Activated B cell treated with CpG ODN at 0.5 μM for 24 hours (primary cell): ENCODE data around the gene DIRAS1. TPM values are rescaled to one million over a fixed set of nuclear protein-coding genes. Genes with fewer than 3 reads are reported as not detected.

Source experiments
- ATAC-seq: fragments of 200-7000 bp; cut with Tn5 transposase; one replicate; pipeline ENCODE4 v1.10.0; 2021; ENCODE audit warnings: low read depth, mild to moderate bottlenecking, moderate library complexity
- CTCF ChIA-PET: fragments of 350-600 bp; sonication (Branson Sonifier 250); formaldehyde crosslinking; loops from one replicate; lab custom pipeline; 2021; ENCODE audit warnings: antibody characterized with exemption; lab: Charles Lee
- POLR2A ChIA-PET: fragments of 350-600 bp; sonication (Branson Sonifier 250); formaldehyde crosslinking; loops from one replicate; lab custom pipeline; 2021; ENCODE audit warnings: antibody characterized with exemption; lab: Charles Lee
- DNase-seq: peaks from one replicate; pipeline ENCODE4 v3.0.0; 2022
- H3K27ac Mint-ChIP-seq: one replicate; pipeline ENCODE4 v1.8.0; 2020; ENCODE audit warnings: mixed read lengths
- H3K27me3 Mint-ChIP-seq: one replicate; pipeline ENCODE4 v1.8.0; 2021; ENCODE audit warnings: mixed read lengths
- H3K36me3 Mint-ChIP-seq: one replicate; pipeline ENCODE4 v1.8.0; 2021; ENCODE audit warnings: low read depth, mixed read lengths
- H3K4me1 Mint-ChIP-seq: one replicate; pipeline ENCODE4 v1.8.0; 2021; ENCODE audit warnings: mixed read lengths
- H3K4me3 Mint-ChIP-seq: one replicate; pipeline ENCODE4 v1.8.0; 2020; ENCODE audit warnings: mild to moderate bottlenecking, mixed read lengths
- H3K9me3 Mint-ChIP-seq: one replicate; pipeline ENCODE4 v1.8.0; 2020; ENCODE audit warnings: mixed read lengths
- CTCF ChIP-seq: fragments of 200-600 bp; IDR thresholded peaks from one replicate; pipeline ENCODE4 v1.8.0; 2022; ENCODE audit warnings: antibody characterized with exemption, mild to moderate bottlenecking
- intact Hi-C: fragments of 100-400 bp; cut with micrococcal nuclease; formaldehyde crosslinking; loops from one replicate; pipeline ENCODE4 v1.15.1; 2024
- total RNA-seq: library from RNA; stranded (reverse); gene quantifications from 2 replicates; pipeline ENCODE4 v1.2.3, GENCODE V29; 2022

Gene DIRAS1
- total RNA-seq, result 6.4 and 7.7 TPM in 2 replicates

- H3K27ac Mint-ChIP-seq, result no peak within 1 kb of the TSS
- H3K9me3 Mint-ChIP-seq, result no peaks in the 10 kb centered on the region
- ChIA-PET POLR2A (interaction anchor here (0.6 kb wide), 1 partner anchor 36 kb away, joined by 5 read pairs; no protein-coding TSS in a partner anchor), CTCF (no interaction called here)
- peaks cover 19% of the 10 kb centered on the region for H3K4me1 Mint-ChIP-seq
- TF ChIP-seq CTCF, result no peak
- DNase-seq (no peak), ATAC-seq (peak; percentile 61)
- intact Hi-C loops, result loop anchor here (1.0 to 2.0 kb wide), 2 partner anchors 10 to 20 kb away; partner anchors contain the start of gene SLC39A3
- peaks cover 5% of the 10 kb centered on the region for H3K27me3 Mint-ChIP-seq
- H3K4me3 Mint-ChIP-seq, result peak within 1 kb of the TSS; percentile 78
- no peaks in the 10 kb centered on the region for H3K36me3 Mint-ChIP-seq
These were observed at the start of gene DIRAS1 for GRCh38 chr19:2720777-2721569. Gene DIRAS1, minus strand, starts transcription at chr19:2721372. Its CDS starts 3,566 bp downstream, at chr19:2717806.

GRCh38 chr19:2770055-2771013, 49.2 kb upstream of the DIRAS1 start:
- ChIA-PET CTCF (no interaction called here), POLR2A (no interaction called here)
- DNase-seq (no peak), ATAC-seq (no peak)
- Mint-ChIP-seq H3K36me3 (peaks cover 15% of the 10 kb centered on the region), H3K4me3 (no peak overlapping the region), H3K27me3 (no peaks in the 10 kb centered on the region), H3K9me3 (no peaks in the 10 kb centered on the region), H3K4me1 (peaks cover 22% of the 10 kb centered on the region), H3K27ac (no peak overlapping the region)
- intact Hi-C loops, result no loop called here
- TF ChIP-seq CTCF, result no peak

GRCh38 chr19:2769218-2769617, 48.0 kb upstream of the DIRAS1 start:
- TF ChIP-seq CTCF, result no peak
- DNase-seq (no peak), ATAC-seq (no peak)
- no peak overlapping the region for H3K27ac Mint-ChIP-seq
- H3K4me1 Mint-ChIP-seq, result peaks cover 11% of the 10 kb centered on the region
- H3K4me3 Mint-ChIP-seq, result no peak overlapping the region
- peaks cover 21% of the 10 kb centered on the region for H3K36me3 Mint-ChIP-seq
- intact Hi-C loops, result no loop called here
- no peaks in the 10 kb centered on the region for H3K9me3 Mint-ChIP-seq
- ChIA-PET CTCF (no interaction called here), POLR2A (no interaction called here)
- H3K27me3 Mint-ChIP-seq, result no peaks in the 10 kb centered on the region

- no peak for TF ChIP-seq CTCF
- ChIA-PET CTCF (no interaction called here), POLR2A (no interaction called here)
- Mint-ChIP-seq H3K4me1 (peaks cover 7% of the 10 kb centered on the region), H3K27me3 (no peaks in the 10 kb centered on the region), H3K9me3 (no peaks in the 10 kb centered on the region), H3K27ac (no peak overlapping the region), H3K4me3 (no peak overlapping the region), H3K36me3 (peaks cover 27% of the 10 kb centered on the region)
- intact Hi-C loops, result no loop called here
- ATAC-seq, result no peak
- no peak for DNase-seq
These were observed 47.4 kb upstream of the DIRAS1 start for GRCh38 chr19:2768365-2769132.
